ENCODE measurements around the gene HEBP1.
"Not testable (repeated sequence)": the region's sequence is repeated elsewhere in the genome, so short reads cannot be mapped to it uniquely, and the experiment has no call there.

HEBP1 gene

GRCh38 chr12:12999959-13000615, at the start of gene HEBP1:
Gene HEBP1 (minus strand): TSS chr12:13000265. CDS start chr12:13000114, 151 bp downstream.
- DNase-seq (ENCODE audit: low spot score): peak; percentile 93

GRCh38 chr12:13049816-13050215, 49.8 kb upstream of the HEBP1 start:
- DNase-seq (ENCODE audit: low spot score): no peak

GRCh38 chr12:13046964-13047363, 46.9 kb upstream of the HEBP1 start:
- no peak for DNase-seq (ENCODE audit: low spot score)

- no peak for DNase-seq (ENCODE audit: low spot score)
Measured at GRCh38 chr12:13045816-13046215, 45.8 kb upstream of the HEBP1 start.

GRCh38 chr12:13044906-13045299, 44.8 kb upstream of the HEBP1 start:
- no peak for DNase-seq (ENCODE audit: low spot score)

- peak; percentile 76 for DNase-seq (ENCODE audit: low spot score)
Measured at GRCh38 chr12:13044002-13044905, 44.2 kb upstream of the HEBP1 start, which contains the start of gene FAM234B. Gene FAM234B (plus strand): TSS chr12:13044381. CDS start chr12:13044404, 23 bp downstream.

GRCh38 chr12:13042666-13043230, 42.7 kb upstream of the HEBP1 start:
- no peak for DNase-seq (ENCODE audit: low spot score)

- DNase-seq (ENCODE audit: low spot score): no peak
Measured at GRCh38 chr12:13041224-13041623, 41.2 kb upstream of the HEBP1 start.

GRCh38 chr12:13039328-13039956, 39.4 kb upstream of the HEBP1 start:
- DNase-seq (ENCODE audit: low spot score): no peak

- DNase-seq (ENCODE audit: low spot score): no peak
Measured at GRCh38 chr12:13038491-13039161, 38.6 kb upstream of the HEBP1 start.

- DNase-seq (ENCODE audit: low spot score): no peak
Measured at GRCh38 chr12:13036881-13037280, 36.8 kb upstream of the HEBP1 start.

GRCh38 chr12:13035335-13035734, 35.3 kb upstream of the HEBP1 start:
- DNase-seq (ENCODE audit: low spot score): not testable (repeated sequence)

GRCh38 chr12:13033476-13033875, 33.4 kb upstream of the HEBP1 start:
- no peak for DNase-seq (ENCODE audit: low spot score)

GRCh38 chr12:13032164-13032563, 32.1 kb upstream of the HEBP1 start:
- no peak for DNase-seq (ENCODE audit: low spot score)

GRCh38 chr12:13030541-13031291, 30.7 kb upstream of the HEBP1 start:
- no peak for DNase-seq (ENCODE audit: low spot score)

GRCh38 chr12:13028825-13029570, 28.9 kb upstream of the HEBP1 start:
- DNase-seq (ENCODE audit: low spot score): no peak

GRCh38 chr12:13027508-13027907, 27.4 kb upstream of the HEBP1 start:
- DNase-seq (ENCODE audit: low spot score): no peak

GRCh38 chr12:13027032-13027431, 27.0 kb upstream of the HEBP1 start:
- DNase-seq (ENCODE audit: low spot score): no peak

- DNase-seq (ENCODE audit: low spot score): no peak
Measured at GRCh38 chr12:13026286-13026685, 26.2 kb upstream of the HEBP1 start.

GRCh38 chr12:13024531-13024916, 24.5 kb upstream of the HEBP1 start:
- no peak for DNase-seq (ENCODE audit: low spot score)

All from SW480 (cell line).